Measurements from ENCODE around the gene TULP1. TPM values are rescaled to one million over a fixed set of nuclear protein-coding genes. Genes with fewer than 3 reads are reported as not detected.

TULP1 gene
- total and polyA plus RNA-seq, 2 donors from 2014 or later = not detected

DNA sequence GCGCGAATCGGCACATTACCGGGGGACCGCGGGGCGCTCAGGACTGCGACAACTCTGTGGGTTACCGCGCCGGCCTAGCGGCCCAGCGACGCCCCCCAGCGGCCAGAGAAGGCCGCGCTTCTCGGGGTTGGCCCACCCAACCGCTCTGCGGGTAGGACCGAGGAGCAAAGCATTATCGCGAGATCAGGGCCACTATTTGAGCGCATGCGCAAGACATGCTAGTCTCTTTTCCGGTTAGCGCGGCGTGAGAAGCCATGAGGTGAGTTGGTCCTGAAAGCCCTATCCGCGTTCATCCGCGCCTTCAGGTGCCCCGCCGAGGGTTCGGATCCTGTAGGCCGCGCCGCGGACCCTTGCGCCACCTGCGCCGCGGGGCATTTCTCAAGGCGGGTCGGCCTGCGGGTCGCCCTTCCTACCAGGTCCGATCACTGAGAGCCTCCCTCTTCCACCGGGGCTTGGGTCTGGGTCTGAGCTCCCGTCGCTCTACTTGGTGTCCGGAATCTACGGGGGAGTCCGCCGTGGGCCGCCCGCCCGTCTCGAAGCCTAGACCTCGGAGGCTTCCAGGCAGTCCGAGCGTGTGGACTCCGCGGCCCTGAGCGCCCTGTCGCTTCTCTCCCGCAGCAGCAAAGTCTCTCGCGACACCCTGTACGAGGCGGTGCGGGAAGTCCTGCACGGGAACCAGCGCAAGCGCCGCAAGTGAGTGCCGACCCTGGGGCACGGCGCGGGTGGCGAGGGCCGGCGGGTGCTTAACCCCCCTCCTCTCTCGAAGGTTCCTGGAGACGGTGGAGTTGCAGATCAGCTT is 44.3 kb downstream of the TULP1 start, which contains the start of gene RPL10A:
TSS of gene RPL10A (plus strand) at position 221 of the 799 bp plus-strand sequence. CDS start at position 255, 34 bp downstream.
- TF ChIP-seq, protein P1, sequence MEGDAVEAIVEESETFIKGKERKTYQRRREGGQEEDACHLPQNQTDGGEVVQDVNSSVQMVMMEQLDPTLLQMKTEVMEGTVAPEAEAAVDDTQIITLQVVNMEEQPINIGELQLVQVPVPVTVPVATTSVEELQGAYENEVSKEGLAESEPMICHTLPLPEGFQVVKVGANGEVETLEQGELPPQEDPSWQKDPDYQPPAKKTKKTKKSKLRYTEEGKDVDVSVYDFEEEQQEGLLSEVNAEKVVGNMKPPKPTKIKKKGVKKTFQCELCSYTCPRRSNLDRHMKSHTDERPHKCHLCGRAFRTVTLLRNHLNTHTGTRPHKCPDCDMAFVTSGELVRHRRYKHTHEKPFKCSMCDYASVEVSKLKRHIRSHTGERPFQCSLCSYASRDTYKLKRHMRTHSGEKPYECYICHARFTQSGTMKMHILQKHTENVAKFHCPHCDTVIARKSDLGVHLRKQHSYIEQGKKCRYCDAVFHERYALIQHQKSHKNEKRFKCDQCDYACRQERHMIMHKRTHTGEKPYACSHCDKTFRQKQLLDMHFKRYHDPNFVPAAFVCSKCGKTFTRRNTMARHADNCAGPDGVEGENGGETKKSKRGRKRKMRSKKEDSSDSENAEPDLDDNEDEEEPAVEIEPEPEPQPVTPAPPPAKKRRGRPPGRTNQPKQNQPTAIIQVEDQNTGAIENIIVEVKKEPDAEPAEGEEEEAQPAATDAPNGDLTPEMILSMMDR (IDR thresholded peaks at IDR 0.05; ENCODE audit: borderline replicate concordance, extremely low read depth, insufficient read depth) = peak; percentile 88
- DNase-seq = peak; percentile 97 to 99 (median 98)
- H3K36me3 ChIP-seq (ENCODE audit: control insufficient read depth in 2 of 3, insufficient read depth in 3 of 3, low read length in 3 of 3) = peaks cover 0 to 18% (median 7%) of the 10 kb centered on the region in 3 donors
- no peaks in the 10 kb centered on the region for H3K9me3 ChIP-seq (ENCODE audit: control insufficient read depth in 2 of 3, insufficient read depth in 1 of 3, low read length in 3 of 3)
- intact Hi-C loops (cut with DNase I) = no loop called here
- H3K27me3 ChIP-seq (ENCODE audit: control insufficient read depth, insufficient read depth, low read length) = no peaks in the 10 kb centered on the region
- H3K27ac ChIP-seq (ENCODE audit: low read depth in 2 of 2, low read length in 2 of 2) = peak within 1 kb of the TSS; percentile 94 to 95
- FAIRE-seq = no peak
- H3K4me3 ChIP-seq (ENCODE audit: low read length in 3 of 3) = peak within 1 kb of the TSS; percentile 75 to 92 (median 75)
- peaks cover 3 to 14% (median 12%) of the 10 kb centered on the region in 3 donors for H3K4me1 ChIP-seq (ENCODE audit: control insufficient read depth in 2 of 3, insufficient read depth in 2 of 3, low read depth in 1 of 3, low read length in 3 of 3)
- peak within 1 kb of the TSS; percentile 57 to 97 (median 82) for H3K9ac ChIP-seq (ENCODE audit: low read length in 3 of 3)

- Histone ChIP-seq H3K27ac (ENCODE audit: low read depth in 2 of 2, low read length in 2 of 2) (no peak overlapping the region), H3K36me3 (ENCODE audit: control insufficient read depth in 2 of 3, insufficient read depth in 3 of 3, low read length in 3 of 3) (peaks cover 0 to 10% (median 3%) of the 10 kb centered on the region in 3 donors), H3K27me3 (ENCODE audit: control insufficient read depth, insufficient read depth, low read length) (no peaks in the 10 kb centered on the region), H3K4me1 (ENCODE audit: control insufficient read depth in 2 of 3, insufficient read depth in 2 of 3, low read depth in 1 of 3, low read length in 3 of 3) (peaks cover 3 to 14% (median 9%) of the 10 kb centered on the region in 3 donors), H3K9ac (ENCODE audit: low read length in 3 of 3) (no peak overlapping the region), H3K9me3 (ENCODE audit: control insufficient read depth in 2 of 3, insufficient read depth in 1 of 3, low read length in 3 of 3) (no peaks in the 10 kb centered on the region), H3K4me3 (ENCODE audit: low read length in 3 of 3) (no peak overlapping the region)
- intact Hi-C loops (cut with DNase I) = no loop called here
- TF ChIP-seq, protein P1 (IDR thresholded peaks at IDR 0.05; ENCODE audit: borderline replicate concordance, extremely low read depth, insufficient read depth) = no peak
- no peak for FAIRE-seq
- DNase-seq = no peak
These were observed 47.0 kb downstream of the TULP1 start for GRCh38 chr6:35465646-35466045.

DNA sequence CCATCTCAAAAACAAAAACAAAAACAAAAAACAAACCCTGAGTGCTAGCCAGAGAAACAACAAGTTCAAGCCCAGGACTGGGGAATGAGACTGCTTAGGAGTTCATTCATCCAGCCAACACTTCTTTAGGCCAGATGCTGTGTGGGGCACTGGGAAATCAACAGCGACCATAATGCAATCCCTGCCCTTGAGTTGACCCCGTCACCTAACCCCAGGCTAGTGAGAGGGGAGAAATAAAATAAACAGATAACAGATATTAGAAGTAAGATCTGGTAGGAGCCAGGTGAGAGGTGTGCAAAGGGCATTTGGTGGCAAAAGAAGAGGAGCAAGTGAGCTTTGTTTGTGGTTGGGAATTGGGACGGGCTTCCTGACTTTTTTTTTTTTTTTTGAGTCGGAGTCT is 49.4 kb downstream of the TULP1 start:
- no peak overlapping the region for H3K4me3 ChIP-seq (ENCODE audit: low read length in 3 of 3)
- intact Hi-C loops (cut with DNase I) = no loop called here

More for the DNA sequence above, 49.4 kb downstream of the TULP1 start:
- H3K4me1 ChIP-seq (ENCODE audit: control insufficient read depth in 2 of 3, insufficient read depth in 2 of 3, low read depth in 1 of 3, low read length in 3 of 3) = peaks cover 0 to 6% (median 4%) of the 10 kb centered on the region in 3 donors
- no peaks in the 10 kb centered on the region for H3K9me3 ChIP-seq (ENCODE audit: control insufficient read depth in 2 of 3, insufficient read depth in 1 of 3, low read length in 3 of 3)
- TF ChIP-seq, protein P1 (IDR thresholded peaks at IDR 0.05; ENCODE audit: borderline replicate concordance, extremely low read depth, insufficient read depth) = no peak
- H3K36me3 ChIP-seq (ENCODE audit: control insufficient read depth in 2 of 3, insufficient read depth in 3 of 3, low read length in 3 of 3) = peaks cover 0 to 2% (median 0%) of the 10 kb centered on the region in 3 donors
- H3K27me3 ChIP-seq (ENCODE audit: control insufficient read depth, insufficient read depth, low read length) = no peaks in the 10 kb centered on the region
- no peak overlapping the region for H3K27ac ChIP-seq (ENCODE audit: low read depth in 2 of 2, low read length in 2 of 2)
- DNase-seq (no peak), FAIRE-seq (no peak)
- no peak overlapping the region for H3K9ac ChIP-seq (ENCODE audit: low read length in 3 of 3)
